ENCODE data around the gene TBL1Y.

- TF ChIP-seq REST (IDR thresholded peaks at IDR 0.05; ENCODE audit: low read depth) (no peak), POLR2AphosphoS5 (IDR thresholded peaks at IDR 0.05; ENCODE audit: low read depth, low read length) (no peak), MAX (IDR thresholded peaks at IDR 0.05) (no peak), EGR1 (IDR thresholded peaks at IDR 0.05; ENCODE audit: low read depth) (no peak), CTCF (IDR thresholded peaks at IDR 0.05 in 2 of 3, conservative IDR thresholded peaks at IDR 0.05 in 1 of 3; ENCODE audit: borderline replicate concordance in 1 of 3, insufficient read depth in 1 of 3, low read depth in 2 of 3, low read length in 2 of 3) (no peak), SP1 (IDR thresholded peaks at IDR 0.05; ENCODE audit: low read depth) (no peak), RAD21 (IDR thresholded peaks at IDR 0.05; ENCODE audit: low read depth) (no peak), POLR2A (IDR thresholded peaks at IDR 0.05; ENCODE audit: borderline replicate concordance, extremely low read depth, insufficient read depth, insufficient read length) (no peak), EZH2 (IDR thresholded peaks at IDR 0.05) (no peak), FOSL1 (IDR thresholded peaks at IDR 0.05; ENCODE audit: low read depth) (no peak), YY1 (IDR thresholded peaks at IDR 0.05; ENCODE audit: extremely low read depth, insufficient replicate concordance, low read depth, low read length) (no peak), JUND (IDR thresholded peaks at IDR 0.05) (no peak), ZFX (IDR thresholded peaks at IDR 0.05) (no peak), CEBPB (IDR thresholded peaks at IDR 0.05; ENCODE audit: low read depth) (no peak)
Measured at GRCh38 chrY:6910372-6911252, at the start of gene TBL1Y.
